SJCRH30 (cell line): ENCODE measurements around the gene CD33. TPM values are rescaled to one million over a fixed set of nuclear protein-coding genes. Genes with fewer than 3 reads are reported as not detected.

Experiments
- DNase-seq, 2 experiments: peaks; one replicate each; pipeline ENCODE4 v3.0.0-alpha.2; 2015 to 2020
- H3K27ac ChIP-seq: fragments of 250-450 bp; sonication (Bioruptor Pico); 2 replicates; pipeline ENCODE4 v1.5.1; 2020; ENCODE audit warnings: mild to moderate bottlenecking, moderate library complexity
- H3K27me3 ChIP-seq: fragments of 250-450 bp; sonication (Bioruptor Pico); 2 replicates; pipeline ENCODE4 v1.5.1; 2020; ENCODE audit warnings: mild to moderate bottlenecking, moderate library complexity
- H3K36me3 ChIP-seq: fragments of 250-450 bp; sonication (Bioruptor Pico); 2 replicates; pipeline ENCODE4 v1.5.1; 2020; ENCODE audit warnings: mild to moderate bottlenecking, moderate library complexity
- H3K4me1 ChIP-seq: fragments of 250-450 bp; sonication (Bioruptor Pico); 2 replicates; pipeline ENCODE4 v1.5.1; 2020; ENCODE audit warnings: mild to moderate bottlenecking, moderate library complexity
- H3K4me3 ChIP-seq: fragments of 250-450 bp; sonication (Bioruptor Pico); 2 replicates; pipeline ENCODE4 v1.5.1; 2020; ENCODE audit warnings: mild to moderate bottlenecking, moderate library complexity
- H3K9me3 ChIP-seq: fragments of 250-450 bp; sonication (Bioruptor Pico); replicated peaks from 2 replicates; pipeline ENCODE4 v1.5.1; 2020; ENCODE audit warnings: mild to moderate bottlenecking, moderate library complexity
- total RNA-seq: library from RNA; depleted of rRNA; stranded (reverse); fragments of >200 nt; shearing (Covaris generic); gene quantifications from 2 replicates; pipeline ENCODE4 v1.2.3, GENCODE V29; 2014; rRNA removed

Gene CD33
- total RNA-seq, 1 experiment from 2014 or later: 0.89 TPM

- peaks cover 6% of the 10 kb centered on the region; the same call in 1 of the 2 replicates for H3K27me3 ChIP-seq
- DNase-seq: peak; percentile 14 to 44
- no peaks in the 10 kb centered on the region for H3K9me3 ChIP-seq
- H3K4me1 ChIP-seq: no peaks in the 10 kb centered on the region
- H3K4me3 ChIP-seq: no peak overlapping the region
- no peaks in the 10 kb centered on the region for H3K36me3 ChIP-seq
- H3K27ac ChIP-seq: no peak overlapping the region
These were observed 34.7 kb downstream of the CD33 start for GRCh38 chr19:51259348-51260245.

DNA sequence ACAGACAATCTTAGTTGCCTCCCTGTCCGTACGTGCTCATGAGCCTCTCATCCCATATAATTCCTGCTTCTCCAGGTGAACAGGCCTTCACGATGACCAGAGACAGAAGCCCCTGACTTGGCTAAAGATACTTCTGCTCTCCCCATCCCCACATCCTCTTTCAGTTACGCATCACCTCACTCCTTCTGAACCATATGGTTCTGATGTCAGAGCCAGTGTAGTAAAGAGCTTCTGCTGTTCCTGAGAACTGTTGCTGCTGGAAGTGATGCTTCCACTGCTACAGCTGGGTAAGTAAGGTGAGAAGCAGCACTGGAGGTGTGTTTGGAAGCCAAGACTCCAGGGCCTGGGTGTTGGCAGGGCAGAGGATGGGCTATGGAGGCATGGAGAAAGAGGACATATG is 38.9 kb downstream of the CD33 start:
- H3K36me3 ChIP-seq: no peaks in the 10 kb centered on the region
- DNase-seq: no peak
- H3K27me3 ChIP-seq: peaks cover 15% of the 10 kb centered on the region
- H3K27ac ChIP-seq: no peak overlapping the region
- H3K9me3 ChIP-seq: no peaks in the 10 kb centered on the region
- no peaks in the 10 kb centered on the region for H3K4me1 ChIP-seq
- no peak overlapping the region for H3K4me3 ChIP-seq

GRCh38 chr19:51271067-51271466 is 46.2 kb downstream of the CD33 start:
- no peak for DNase-seq
- no peak overlapping the region for H3K4me3 ChIP-seq
- no peaks in the 10 kb centered on the region for H3K36me3 ChIP-seq
- no peaks in the 10 kb centered on the region for H3K9me3 ChIP-seq
- no peak overlapping the region for H3K27ac ChIP-seq
- H3K27me3 ChIP-seq: peaks cover 11% of the 10 kb centered on the region
- H3K4me1 ChIP-seq: no peaks in the 10 kb centered on the region

DNA sequence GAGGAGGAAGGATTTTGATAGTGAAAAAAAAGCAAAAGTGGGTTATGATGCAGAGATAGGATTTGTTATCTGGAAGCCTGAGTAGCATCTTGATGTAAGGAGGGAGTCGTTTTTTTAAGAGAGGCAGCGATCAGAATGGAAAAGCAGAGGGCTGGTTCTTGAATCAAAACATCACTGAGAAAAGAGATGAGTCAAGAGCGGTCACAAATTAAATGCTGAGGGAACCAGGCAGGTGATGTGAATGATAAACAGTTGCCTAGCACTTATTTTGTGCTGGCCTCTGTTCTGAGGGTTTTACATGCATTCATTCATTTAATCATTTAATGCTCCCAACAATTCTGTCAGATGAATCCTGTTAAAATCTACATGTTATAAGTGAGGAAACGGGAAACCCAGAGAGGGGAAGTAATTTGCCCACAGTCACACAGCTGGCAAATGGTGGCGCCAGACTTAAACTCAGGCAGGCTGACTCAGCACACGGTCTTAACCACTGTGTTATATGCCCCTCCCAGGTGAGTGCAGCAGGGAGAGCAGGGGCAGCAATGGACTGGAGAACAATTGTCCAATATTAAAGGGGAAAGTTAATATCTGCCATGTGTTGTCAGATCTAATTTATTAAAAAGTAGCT is 47.4 kb downstream of the CD33 start:
- Histone ChIP-seq H3K36me3 (no peaks in the 10 kb centered on the region), H3K4me1 (no peaks in the 10 kb centered on the region), H3K27ac (no peak overlapping the region), H3K9me3 (no peaks in the 10 kb centered on the region), H3K4me3 (no peak overlapping the region), H3K27me3 (peaks cover 10% of the 10 kb centered on the region)
- no peak for DNase-seq

GRCh38 chr19:51274049-51274770 is 49.3 kb downstream of the CD33 start:
- Histone ChIP-seq H3K36me3 (no peaks in the 10 kb centered on the region), H3K27ac (no peak overlapping the region), H3K9me3 (no peaks in the 10 kb centered on the region), H3K4me1 (no peaks in the 10 kb centered on the region), H3K27me3 (0 out of 2 replicates have a peak, but pooled peaks cover 2% of the 10 kb centered on the region), H3K4me3 (no peak overlapping the region)
- DNase-seq: no peak

DNA sequence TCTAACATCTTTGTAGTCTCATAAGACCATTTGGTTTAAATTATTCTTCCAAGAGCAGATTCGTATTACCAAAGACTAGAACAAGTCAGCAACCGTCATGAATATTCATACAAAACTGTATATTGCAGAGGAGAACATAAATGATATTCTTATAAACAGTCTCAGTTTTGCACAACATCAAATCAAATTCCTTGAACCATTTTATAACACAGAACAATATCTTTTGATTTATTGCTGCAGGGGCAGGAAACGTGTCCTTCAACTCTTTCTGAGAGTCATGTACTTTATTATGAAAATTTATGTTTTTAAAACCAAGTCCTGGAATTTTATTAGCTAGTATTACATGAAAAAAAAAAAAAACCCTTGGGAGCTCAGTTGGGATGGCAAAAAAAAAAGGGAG is 52.2 kb downstream of the CD33 start:
- no peaks in the 10 kb centered on the region for H3K4me1 ChIP-seq
- H3K9me3 ChIP-seq: no peaks in the 10 kb centered on the region
- H3K27ac ChIP-seq: no peak overlapping the region
- H3K36me3 ChIP-seq: no peaks in the 10 kb centered on the region
- no peak for DNase-seq
- H3K4me3 ChIP-seq: no peak overlapping the region
- no peaks in the 10 kb centered on the region for H3K27me3 ChIP-seq

GRCh38 chr19:51282335-51282734 is 57.5 kb downstream of the CD33 start:
- H3K4me3 ChIP-seq: no peak overlapping the region
- no peak for DNase-seq
- H3K27me3 ChIP-seq: no peaks in the 10 kb centered on the region
- H3K4me1 ChIP-seq: no peaks in the 10 kb centered on the region
- H3K9me3 ChIP-seq: no peaks in the 10 kb centered on the region
- no peaks in the 10 kb centered on the region for H3K36me3 ChIP-seq
- no peak overlapping the region for H3K27ac ChIP-seq

GRCh38 chr19:51285682-51286081 is 60.8 kb downstream of the CD33 start:
- Histone ChIP-seq H3K27me3 (no peaks in the 10 kb centered on the region), H3K4me3 (no peak overlapping the region), H3K36me3 (no peaks in the 10 kb centered on the region), H3K4me1 (no peaks in the 10 kb centered on the region), H3K27ac (no peak overlapping the region), H3K9me3 (no peaks in the 10 kb centered on the region)
- no peak for DNase-seq

Other genes starting within 250 kb of the CD33 start
- not detected in 2 replicates for gene KLK7, start 241.2 kb upstream of the CD33 start, total RNA-seq
- gene KLK8, start 223.5 kb upstream of the CD33 start, total RNA-seq: not detected in 2 replicates
- not detected in 2 replicates for gene KLK10, start 205.4 kb upstream of the CD33 start, total RNA-seq
- gene KLK11, start 198.5 kb upstream of the CD33 start, total RNA-seq: not detected in 2 replicates
- not detected in 2 replicates for gene KLK12, start 190.1 kb upstream of the CD33 start, total RNA-seq
- gene KLK13, start 160.0 kb upstream of the CD33 start, total RNA-seq: not detected in 2 replicates
- not detected in 2 replicates for gene KLK14, start 142.2 kb upstream of the CD33 start, total RNA-seq
- 6.7 and 7.2 TPM in 2 replicates for gene CTU1, start 116.7 kb upstream of the CD33 start, total RNA-seq
- gene SIGLEC9, start 100.2 kb upstream of the CD33 start, total RNA-seq: not detected in 2 replicates
- gene SIGLEC7, start 82.8 kb upstream of the CD33 start, total RNA-seq: not detected in 2 replicates
- gene SIGLECL1, start 26.0 kb downstream of the CD33 start, total RNA-seq: not detected in 2 replicates
- not detected in 2 replicates for gene IGLON5, start 86.6 kb downstream of the CD33 start, total RNA-seq
- 0.10 and 0.28 TPM in 2 replicates for gene VSIG10L, start 117.1 kb downstream of the CD33 start, total RNA-seq
- 14.3 and 18.6 TPM in 2 replicates for gene ETFB, start 141.3 kb downstream of the CD33 start, total RNA-seq
- gene CLDND2, start 143.9 kb downstream of the CD33 start, total RNA-seq: not detected in 2 replicates
- gene NKG7, start 147.6 kb downstream of the CD33 start, total RNA-seq: not detected in 2 replicates
- gene LIM2, start 162.9 kb downstream of the CD33 start, total RNA-seq: not detected in 2 replicates
- not detected in 2 replicates for gene C19orf84, start 165.5 kb downstream of the CD33 start, total RNA-seq
- gene SIGLEC10, start 192.6 kb downstream of the CD33 start, total RNA-seq: not detected in 2 replicates
- not detected in 2 replicates for gene SIGLEC8, start 233.4 kb downstream of the CD33 start, total RNA-seq